Mucosa of gallbladder (tissue), 1 donor: ENCODE data around the gene MCF2L2. TPM values are rescaled to one million over a fixed set of nuclear protein-coding genes. Genes with fewer than 3 reads are reported as not detected.
A peak's percentile ranks its signal among the peaks of the same experiment; 100 is the strongest.

Experiments used
- DNase-seq: peaks from one replicate; pipeline ENCODE4 v3.0.0-alpha.2; 2020; ENCODE audit warnings: low spot score
- total RNA-seq: library from RNA; stranded (reverse); gene quantifications from one replicate; pipeline ENCODE4 v1.2.1, GENCODE V29; 2021
- donor health status: DM: no; HTN: no; CAD: no.

Gene MCF2L2
- total RNA-seq, 1 donor from 2014 or later: 1.8 TPM

DNA sequence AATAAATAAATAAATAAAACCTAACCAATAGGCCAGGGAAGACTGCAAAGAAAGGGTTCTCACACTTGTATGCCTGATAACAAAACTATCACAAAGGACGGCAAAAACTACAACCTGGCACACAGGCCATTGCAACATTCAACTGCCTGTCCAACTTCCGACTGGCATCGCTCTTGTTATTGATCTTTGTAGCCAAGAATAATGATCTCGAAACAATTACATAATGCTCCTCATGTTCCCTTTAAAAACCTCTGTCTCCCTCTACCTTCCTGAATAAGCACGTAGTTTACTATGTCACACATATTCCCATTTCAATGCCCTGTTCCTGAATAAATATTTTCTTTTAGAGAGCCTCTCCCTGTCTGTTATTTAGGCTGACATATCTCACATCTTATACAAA, 101.1 kb downstream of the MCF2L2 start:
- DNase-seq: peak; percentile 57

DNA sequence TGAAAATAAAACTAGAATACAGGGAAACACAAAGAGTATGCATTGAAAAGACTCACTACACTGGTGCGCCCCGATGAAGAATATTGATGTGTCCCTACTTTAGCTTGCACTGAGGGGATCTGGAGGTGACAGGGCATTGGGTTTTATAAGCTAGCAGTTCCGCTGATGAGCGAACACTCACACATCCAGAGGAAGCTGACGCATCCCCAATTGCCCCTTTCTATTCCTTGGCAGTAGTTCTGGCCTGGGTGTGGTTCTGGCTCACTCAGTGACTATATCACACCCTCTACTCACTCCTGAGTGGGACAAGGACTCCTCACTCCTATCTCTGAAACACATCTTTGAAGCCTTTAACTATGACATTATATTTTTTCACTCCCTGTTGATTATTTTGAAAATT, 104.3 kb downstream of the MCF2L2 start:
- DNase-seq: no peak

DNA sequence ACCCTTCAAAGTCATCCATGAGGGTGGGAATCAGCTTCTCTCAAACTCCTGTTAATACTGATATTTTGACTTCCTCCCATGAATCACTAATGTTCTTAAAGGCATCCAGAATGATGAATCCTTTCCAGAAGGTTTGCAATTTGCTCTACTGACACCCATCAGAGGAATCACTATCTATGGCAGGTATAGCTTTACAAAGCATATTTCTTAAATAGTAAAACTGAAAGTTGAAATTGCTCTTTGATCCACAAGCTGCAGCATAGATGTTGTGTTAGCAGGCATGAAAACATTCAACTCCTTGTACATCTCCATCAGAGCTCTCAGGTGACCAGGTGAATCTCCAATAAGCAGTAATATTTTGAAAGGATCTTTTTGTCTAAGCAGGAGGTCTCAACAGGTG, 109.0 kb downstream of the MCF2L2 start:
- no peak for DNase-seq

DNA sequence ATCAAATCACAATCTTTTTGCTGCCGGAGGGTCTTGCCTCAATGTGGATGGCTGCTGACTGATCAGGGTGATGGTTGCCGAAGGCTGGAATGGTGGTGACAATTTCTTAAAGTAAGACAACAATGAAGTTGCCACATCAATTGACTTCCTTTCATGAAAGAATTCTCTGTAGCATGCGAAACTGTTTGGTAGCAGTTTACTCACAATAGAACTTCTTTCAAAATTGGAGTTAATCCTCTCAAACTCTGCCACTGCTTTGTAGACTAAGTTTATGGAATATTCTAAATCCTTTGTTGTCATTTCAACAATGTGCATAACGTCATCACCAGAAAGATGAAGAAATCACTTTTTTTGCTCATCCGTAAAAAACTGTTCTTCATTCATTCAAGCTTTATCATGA, 109.5 kb downstream of the MCF2L2 start:
- no peak for DNase-seq

DNA sequence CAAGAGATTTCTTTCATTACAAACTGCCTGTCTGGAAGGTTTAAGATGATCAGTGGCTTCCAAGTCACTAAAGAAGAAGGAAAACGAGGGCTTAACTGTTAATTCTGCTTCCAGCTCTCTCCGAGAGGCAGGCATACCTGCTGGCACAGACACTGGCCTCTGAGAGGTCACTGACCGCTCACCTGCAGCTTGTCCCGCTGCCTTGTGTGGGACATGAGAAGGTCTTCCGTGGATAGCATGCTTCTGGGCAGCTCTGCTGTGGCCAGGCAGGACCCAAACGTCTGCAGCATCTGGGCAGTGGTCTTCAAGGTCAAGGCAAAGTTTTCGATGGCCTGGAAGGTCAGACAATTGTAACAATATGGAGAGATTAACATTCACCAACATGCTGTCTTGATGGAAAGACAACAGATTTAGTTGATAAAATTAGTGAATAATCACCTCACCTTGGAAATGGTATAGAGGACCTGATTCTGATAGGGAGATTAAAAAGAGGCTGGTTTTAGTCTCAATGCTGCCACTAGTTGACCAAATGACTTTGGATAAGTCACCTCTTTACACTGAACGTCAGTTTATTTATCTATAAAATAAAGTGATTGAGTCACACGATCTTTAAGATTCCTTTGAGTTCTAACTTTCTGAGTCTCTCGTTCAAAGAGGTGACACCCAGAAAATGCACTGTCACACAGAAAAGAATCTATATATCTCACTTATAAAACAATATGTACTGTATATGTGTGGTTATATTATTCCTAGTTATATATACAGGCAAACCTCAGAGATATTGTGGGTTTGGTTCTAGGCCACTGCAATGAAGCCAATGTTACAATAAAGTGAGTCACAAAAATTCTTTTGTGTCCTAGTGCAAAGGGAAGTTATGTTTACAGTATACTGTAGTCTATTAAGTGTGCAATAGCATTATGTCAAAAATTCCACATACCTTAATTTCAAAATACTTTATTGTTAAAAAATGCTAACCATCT, 110.2 kb downstream of the MCF2L2 start:
- DNase-seq: no peak

DNA sequence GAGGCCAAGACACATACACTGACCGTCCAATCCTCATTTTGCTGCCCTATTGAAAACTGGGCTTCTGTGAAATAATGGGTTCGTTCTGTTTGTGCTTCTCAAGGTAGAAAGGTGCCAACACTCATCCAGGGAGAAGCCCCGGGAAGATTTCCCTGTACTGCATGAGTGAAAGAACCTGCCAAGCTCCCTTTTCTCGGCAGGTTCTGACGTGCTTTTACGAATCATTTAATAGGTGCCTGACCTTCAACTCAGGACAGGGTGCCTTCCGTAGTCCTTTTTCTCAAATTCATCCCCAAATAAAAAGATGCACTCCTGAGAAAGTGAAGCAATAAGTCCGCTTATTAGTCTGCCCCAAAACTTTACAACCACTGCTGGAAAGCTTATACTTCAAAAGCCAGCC, 111.1 kb downstream of the MCF2L2 start:
- no peak for DNase-seq

DNA sequence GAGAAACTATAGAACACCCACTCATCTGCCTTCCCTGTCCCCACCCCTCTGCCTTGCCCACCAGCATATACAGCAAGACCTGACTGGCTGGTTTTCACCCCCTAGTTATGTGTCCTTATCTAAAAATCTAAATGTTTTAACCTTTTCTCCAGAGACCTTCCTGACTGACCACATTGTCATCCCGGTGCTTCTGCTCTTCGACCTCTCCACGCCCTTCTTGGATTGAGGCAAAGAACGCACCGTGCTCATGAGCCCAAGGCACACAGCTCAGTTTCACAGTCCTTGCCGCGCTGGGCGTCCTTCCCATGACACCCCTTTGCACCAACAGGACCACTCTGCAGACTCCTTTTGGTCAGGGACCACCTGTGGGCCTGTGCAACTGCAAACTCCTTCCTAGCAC, 112.7 kb downstream of the MCF2L2 start:
- no peak for DNase-seq

DNA sequence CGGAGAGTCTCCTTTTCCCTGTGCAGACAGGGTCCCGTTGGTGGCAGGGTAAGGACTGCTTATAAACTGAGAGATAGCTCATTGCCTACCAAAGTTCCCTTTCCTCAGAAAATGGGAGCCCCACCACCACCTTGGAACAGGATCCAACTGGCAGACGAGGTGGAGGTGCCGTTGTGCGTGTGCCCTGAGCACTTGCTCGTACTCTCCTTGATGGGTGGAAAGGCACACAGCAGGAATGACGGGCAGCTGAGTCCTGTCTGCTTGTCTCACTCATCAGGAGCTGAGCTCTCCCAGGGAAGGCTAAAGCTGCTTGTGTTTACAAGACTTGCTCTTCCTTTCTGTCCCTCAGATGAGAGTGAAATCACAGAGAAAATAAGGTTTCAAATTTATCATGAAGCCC, 114.7 kb downstream of the MCF2L2 start:
- DNase-seq: no peak

DNA sequence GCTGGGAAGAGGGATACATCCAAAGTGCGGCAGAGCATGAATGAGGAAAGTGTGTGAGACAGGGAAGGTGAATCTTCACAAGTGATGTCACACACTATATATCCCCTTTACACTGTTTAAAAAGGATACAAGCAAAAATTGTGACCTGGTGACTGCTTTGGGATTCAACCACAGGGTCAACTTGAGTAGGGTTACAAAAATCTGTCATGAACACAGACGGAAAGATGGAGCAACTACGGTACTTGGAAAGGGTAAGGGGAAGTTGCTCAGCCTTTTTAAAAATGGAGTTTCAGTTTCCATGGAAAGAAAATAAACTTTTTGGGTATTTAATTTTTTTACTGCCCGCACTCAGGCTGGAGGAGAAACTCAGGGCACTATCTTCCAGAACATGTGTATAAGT, 115.1 kb downstream of the MCF2L2 start:
- no peak for DNase-seq

DNA sequence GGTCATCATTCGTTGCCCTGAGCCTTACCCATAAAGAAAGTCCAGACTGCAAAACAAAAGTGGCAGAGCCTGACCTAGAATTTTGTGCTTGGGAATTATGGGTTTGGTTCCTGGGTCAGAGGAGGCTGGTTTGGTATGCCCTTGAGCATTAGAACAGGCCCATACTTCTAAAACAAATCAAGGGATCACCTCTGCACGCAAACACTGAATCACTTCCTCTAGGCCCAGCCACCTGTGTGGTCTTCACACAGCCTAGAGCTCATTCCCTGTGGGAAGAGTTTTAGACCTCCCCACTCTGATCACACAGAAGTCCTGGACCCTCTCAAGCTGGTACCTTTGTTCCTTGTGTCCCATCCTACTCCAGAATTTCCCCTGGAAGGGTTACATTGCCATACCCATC, 116.0 kb downstream of the MCF2L2 start:
- no peak for DNase-seq

DNA sequence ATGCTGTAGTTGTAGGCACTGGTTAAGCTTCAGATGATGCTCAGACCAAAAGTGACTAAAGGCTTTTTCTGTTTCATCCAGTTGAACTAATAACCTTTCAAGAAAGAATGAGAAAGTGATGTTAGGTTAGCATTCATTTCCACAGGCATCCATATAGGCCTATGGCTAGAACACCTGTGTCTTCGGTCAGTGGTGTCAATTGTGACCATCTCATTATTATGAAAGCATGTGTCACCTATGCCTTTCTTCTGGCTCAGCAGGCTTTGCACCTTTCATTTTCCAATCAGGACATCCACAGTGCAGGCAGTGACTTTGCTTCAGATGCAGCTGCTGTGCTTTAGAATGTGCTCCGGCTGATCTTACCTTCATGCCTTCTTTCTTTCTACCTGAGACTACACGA, 117.5 kb downstream of the MCF2L2 start:
- no peak for DNase-seq

DNA sequence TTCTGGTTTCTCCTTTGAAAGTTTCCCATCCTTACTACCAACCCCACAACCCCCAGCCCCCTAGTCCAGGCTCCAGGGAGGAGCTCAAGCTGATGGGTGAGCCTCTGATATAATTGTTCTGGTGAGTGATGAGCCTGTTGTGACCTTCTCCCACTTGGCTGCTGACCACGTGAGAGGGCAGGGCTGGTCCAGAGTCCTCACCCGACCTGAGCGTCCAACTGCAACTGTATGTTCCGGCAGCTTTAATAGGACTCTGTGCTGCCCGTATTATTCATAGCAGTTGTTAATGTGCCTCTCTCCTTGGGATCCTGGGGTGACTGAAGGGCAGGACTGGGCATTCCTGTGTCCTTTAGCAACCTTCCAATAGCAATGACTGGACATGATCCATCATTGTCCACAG, 119.1 kb downstream of the MCF2L2 start:
- peak; percentile 72 for DNase-seq

DNA sequence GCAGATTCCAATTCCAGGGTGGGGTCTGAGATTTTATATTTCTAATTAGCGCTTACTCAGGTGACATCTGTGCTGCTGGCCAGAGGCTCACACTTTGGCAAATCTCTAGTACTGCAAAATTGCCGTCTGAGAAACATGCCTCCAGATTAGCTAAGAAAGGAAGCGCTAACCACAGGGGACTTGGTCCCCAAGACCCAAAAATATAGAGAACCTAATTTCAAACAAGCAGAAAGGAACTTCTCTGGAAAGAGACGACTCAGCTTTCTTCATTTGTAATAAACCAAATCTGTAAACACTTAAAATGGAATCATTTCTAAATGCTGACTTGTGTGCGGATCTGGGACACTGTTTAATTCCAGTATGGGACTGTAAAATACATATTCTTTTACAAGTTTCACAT, 119.7 kb downstream of the MCF2L2 start:
- DNase-seq: no peak

DNA sequence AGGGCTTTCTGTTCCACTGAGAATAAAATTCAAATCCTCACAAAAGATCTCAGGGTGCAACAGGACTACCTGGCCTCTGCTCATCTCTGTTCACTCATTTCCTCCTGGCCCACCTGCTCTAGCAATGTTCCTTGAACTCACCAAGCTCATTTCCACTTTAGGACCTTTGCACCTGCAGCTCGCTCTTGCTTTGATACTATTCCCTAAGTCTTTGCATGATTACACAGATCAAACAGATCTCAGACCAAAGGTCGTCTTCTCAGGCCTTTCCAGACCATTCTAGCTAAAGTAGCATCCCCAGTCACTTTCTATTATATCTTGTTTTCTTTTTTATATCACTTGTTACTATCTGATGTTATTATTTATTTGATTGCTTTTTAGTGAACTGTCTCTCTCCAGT, 120.7 kb downstream of the MCF2L2 start:
- DNase-seq: peak; percentile 44

DNA sequence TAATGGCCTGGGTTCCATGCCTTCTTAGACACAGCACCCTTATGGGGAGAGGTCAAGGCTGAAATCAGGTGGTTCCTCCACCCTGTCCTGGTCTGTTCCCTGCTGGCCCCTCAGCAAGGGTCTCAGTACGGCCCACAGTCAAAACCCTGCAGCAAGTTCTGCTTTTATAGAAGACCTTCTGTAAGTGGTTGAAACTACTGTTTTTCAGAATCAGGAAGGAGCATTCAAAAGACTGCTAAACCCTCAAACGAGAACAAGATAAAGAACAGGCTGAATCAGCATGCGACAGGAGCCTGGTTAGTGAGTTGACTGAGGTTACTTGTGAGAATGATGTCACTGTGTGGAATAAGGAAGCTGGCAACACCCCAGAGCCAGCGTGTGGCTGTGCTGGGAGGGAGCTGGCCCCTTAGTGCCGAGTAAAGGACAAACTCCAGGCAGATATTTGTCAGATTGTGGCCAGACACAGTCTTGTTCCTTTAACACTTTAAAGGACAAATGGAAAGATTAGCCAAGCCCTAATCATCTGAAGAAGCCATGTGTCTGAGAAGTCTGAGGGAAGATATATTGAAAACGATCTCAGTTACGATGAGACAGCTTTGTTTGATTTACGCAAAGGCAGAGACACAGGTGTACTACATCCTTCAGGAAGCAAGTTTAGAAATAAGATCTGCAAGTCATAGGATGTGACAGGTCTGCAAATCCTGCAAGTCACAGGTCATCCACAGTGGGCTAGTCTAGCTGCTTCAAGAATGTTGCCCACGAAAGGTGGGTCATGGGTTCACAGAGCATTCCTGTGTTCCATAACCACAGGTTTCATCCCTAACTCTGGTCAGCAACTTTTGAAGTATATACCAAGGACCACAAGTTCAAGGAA, 121.4 kb downstream of the MCF2L2 start:
- peak; percentile 94 for DNase-seq

DNA sequence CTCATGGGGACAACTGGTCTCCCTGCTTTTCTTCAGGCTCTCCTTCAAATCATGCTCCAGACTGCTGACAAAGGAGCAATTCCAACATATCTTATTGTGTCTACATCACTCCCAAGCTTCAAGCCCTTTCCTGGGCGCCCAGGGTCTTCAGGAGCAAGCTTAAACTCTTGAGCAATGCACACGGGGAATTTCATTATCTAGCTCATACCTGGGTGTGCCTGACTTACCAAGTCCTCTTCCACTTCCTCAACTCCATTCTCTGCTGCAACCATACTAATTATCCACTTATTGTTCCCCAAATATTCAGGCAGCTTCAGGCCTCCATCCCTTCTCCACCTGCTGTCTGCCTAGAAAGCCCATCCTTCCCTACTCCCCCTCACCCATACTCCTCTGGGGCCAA, 124.7 kb downstream of the MCF2L2 start:
- no peak for DNase-seq

DNA sequence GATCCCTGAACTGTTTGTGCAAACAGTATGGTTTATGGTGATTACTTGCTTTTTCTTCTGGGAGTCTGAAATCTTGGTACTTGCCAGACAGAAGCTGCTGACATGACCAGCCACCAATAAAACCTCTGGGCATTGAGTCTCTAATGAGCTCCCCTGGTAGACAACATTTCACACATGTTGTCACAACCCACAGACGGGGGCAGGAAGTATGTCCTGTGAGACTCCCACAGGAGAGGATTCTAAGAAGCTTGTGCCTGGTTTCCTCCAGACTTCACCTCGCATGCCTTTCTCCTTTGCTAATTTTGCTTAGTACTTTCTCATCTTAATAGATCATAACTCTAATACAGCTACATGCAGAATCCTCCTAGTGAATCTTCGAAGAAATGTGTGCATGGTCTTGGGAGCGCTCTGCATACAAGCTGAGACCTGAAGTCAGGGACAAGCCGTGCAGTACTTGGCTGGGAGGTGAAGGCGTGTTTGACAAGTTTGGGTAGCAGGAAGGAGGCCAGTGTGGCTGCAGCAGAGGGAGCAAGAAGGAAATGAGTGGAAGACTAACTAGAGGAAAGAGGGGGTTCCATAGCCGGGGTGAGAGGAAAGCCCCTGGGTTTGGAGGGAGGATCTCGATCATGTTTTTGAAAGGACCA, 126.4 kb downstream of the MCF2L2 start:
- no peak for DNase-seq

DNA sequence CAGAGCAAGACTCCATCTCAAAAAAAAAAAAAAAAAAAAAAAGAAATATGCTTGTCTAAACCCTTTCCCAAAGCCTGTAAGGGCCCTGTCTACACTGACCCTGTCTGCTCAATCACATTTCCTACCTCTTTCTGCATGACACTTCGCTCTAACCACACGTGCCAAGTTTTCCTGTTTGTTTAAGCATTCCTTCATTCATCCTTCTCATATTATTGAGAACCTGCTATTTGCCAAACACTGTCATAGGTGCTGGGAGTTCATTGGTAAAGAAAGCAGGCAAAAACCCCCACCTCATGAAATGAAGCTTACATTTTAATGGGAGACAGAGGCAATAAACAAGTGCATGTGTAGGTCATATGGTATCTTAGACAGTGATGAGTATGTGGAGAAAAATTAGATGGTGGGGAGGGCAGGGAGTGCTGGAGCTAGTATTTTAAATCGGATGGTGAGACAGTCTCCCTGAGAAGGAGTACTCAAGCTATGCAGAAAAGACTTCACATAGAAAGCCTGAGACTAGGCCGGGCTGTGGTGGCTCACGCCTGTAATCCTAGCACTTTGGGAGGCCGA, 127.3 kb downstream of the MCF2L2 start:
- no peak for DNase-seq

DNA sequence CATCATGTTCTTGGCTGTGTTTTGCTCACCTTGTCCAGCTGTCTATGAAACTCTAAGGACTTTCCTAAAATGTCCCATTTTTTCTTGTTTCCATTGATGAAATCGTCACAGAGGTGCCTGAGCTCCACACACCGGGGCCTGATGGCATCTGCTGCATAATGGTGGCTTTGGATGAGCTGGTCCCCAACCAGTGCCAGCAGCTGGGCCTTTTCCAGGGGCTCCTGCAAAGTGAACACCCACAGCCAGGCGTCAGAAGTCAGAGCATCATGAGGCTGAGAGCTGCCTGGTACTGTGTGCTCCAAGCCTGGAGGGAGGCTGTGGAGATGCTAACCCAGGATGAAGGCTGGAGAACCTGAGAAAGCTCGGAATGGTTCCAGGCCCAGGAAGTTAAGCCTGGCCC, 128.4 kb downstream of the MCF2L2 start:
- no peak for DNase-seq

DNA sequence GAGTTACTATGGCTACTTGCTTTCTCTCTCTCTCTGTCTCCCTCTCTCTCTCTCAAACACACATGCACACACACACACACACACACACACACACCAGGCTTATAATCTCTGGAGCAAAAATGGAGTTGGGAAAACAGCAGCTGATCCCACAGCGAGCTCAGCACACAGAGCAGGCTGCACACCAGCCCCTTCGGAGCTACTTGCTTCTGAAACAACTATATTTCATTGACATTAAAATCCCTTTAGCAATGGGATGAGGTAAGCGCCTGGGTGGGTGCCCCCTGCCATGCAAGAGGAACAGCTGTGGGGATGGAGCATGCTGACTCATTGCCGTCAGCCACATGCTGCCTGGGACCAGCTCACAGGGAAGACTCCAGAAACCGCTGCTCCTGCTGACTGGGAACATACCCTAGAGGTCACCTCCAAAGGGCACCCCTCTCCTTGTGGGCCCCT, 129.7 kb downstream of the MCF2L2 start:
- DNase-seq: peak; percentile 39

DNA sequence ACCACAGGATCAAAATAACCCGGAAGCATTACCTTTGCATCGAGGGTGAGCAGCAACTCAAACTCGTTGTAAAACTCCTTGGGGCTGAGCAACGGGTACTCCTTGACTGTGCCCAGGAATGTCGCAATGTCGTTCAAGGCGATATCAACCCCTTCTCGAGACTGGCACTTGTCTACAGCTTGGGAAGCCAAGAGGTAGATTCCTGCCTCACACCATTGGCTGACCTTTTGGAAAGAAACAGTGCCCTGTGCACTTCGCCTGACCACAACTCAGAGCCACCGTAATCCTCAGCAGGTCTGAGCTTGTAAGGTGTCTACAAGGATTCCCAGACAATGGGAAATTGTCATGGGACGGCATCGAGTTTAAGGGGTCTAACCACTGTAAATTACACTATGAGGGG, 131.5 kb downstream of the MCF2L2 start:
- no peak for DNase-seq

DNA sequence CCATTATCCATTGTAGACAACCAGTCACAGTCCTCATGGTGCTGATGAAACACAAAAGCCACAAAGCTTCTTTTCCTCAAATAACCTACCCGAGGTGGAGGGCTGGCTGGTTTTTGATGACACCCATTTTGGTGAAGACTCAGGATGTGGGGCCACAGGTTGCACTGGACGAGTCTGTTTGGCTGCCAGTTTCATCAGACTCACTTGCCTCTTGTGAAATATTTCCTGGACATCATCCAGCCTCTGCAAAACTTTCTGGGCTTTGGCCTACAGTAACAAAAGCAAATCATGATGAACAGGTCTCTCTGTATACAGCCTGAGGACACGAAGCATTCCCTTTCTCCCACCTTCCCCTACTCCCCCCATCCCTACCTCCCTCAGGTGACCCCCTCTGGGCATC, 133.2 kb downstream of the MCF2L2 start:
- DNase-seq: peak; percentile 57
